SK-N-SH (cell line): ENCODE results near the gene CACNA2D1.

ENCODE experiments used
- CTCF ChIP-seq: fragments of 200-600 bp; sonication (generic); IDR thresholded peaks from 2 replicates; pipeline ENCODE4 v1.6.1; 2017; ENCODE audit warnings: antibody characterized with exemption, mild to moderate bottlenecking, moderate library complexity
- EP300 ChIP-seq, 2 experiments: IDR thresholded peaks; 2 replicates each; pipeline versions ENCODE4 v1.4.0 to v1.6.1; 2012; ENCODE audit warnings: borderline replicate concordance in 1 of 2, low read depth in 1 of 2, low read length in 1 of 2
- EZH2phosphoT487 ChIP-seq: fragments of 200-600 bp; sonication (generic); IDR thresholded peaks from 2 replicates; pipeline ENCODE4 v1.6.1; 2017; ENCODE audit warnings: low read depth, mixed run types, mild to moderate bottlenecking, antibody characterized with exemption, moderate library complexity, borderline replicate concordance
- JUND ChIP-seq: IDR thresholded peaks from 2 replicates; pipeline ENCODE4 v1.4.0; 2012
- MAX ChIP-seq: IDR thresholded peaks from 2 replicates; pipeline ENCODE4 v1.4.0; 2012; ENCODE audit warnings: low read depth
- NFIC ChIP-seq: IDR thresholded peaks from 2 replicates; pipeline ENCODE4 v1.4.0; 2012; ENCODE audit warnings: borderline replicate concordance
- POLR2AphosphoS5 ChIP-seq: IDR thresholded peaks from 2 replicates; pipeline ENCODE4 v1.6.1; 2012; ENCODE audit warnings: low read depth, low read length
- REST ChIP-seq: IDR thresholded peaks from 2 replicates; pipeline ENCODE4 v1.6.1; 2012; ENCODE audit warnings: mild to moderate bottlenecking, low read depth, low read length, moderate library complexity

GRCh38 chr7:81934596-81935301, 508.8 kb downstream of the CACNA2D1 start:
- TF ChIP-seq EZH2phosphoT487 (no peak), CTCF (no peak), POLR2AphosphoS5 (no peak), JUND (no peak), REST (no peak), EP300 (IDR thresholded peaks at IDR 0.05; ENCODE audit: borderline replicate concordance in 1 of 2, low read depth in 1 of 2, low read length in 1 of 2) (no peak), MAX (no peak), NFIC (no peak)
